ENCODE measurements around the gene CDC42EP5.

DNA sequence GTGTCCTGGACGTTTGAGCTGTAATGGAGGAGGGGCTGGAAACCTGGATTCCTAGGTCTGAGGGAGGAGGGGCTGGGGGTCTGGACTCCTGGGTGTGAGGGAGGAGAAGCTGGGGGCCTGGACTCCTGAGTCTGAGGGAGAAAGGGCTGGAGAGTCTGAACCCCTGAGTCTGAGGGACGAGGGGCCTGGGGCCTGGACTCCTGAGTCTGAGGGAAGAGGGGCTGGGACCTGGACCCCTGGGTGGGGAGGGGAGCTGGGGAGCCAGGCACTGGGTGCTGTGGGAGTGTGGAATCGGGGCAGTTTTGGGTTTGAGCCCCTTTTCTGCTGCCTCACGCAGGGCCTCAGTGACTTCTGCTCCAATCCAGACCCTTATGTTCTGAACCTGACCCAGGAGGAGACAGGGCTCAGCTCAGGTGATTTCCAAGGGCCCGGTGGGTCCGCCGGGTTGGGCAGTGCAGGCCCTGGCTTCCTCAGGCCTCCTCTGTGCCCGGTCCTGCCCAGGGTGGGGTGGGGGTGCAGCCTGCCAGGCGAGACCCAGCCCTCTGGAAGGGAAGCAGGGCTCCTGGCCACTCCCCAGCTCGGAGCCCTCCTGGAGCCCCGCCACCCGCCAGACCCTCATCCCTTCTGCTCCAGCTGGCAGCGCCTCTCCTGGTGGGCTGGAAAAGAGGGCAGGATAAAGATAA, 43.4 kb downstream of the CDC42EP5 start:
- TF ChIP-seq, protein P1, sequence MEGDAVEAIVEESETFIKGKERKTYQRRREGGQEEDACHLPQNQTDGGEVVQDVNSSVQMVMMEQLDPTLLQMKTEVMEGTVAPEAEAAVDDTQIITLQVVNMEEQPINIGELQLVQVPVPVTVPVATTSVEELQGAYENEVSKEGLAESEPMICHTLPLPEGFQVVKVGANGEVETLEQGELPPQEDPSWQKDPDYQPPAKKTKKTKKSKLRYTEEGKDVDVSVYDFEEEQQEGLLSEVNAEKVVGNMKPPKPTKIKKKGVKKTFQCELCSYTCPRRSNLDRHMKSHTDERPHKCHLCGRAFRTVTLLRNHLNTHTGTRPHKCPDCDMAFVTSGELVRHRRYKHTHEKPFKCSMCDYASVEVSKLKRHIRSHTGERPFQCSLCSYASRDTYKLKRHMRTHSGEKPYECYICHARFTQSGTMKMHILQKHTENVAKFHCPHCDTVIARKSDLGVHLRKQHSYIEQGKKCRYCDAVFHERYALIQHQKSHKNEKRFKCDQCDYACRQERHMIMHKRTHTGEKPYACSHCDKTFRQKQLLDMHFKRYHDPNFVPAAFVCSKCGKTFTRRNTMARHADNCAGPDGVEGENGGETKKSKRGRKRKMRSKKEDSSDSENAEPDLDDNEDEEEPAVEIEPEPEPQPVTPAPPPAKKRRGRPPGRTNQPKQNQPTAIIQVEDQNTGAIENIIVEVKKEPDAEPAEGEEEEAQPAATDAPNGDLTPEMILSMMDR (IDR thresholded peaks at IDR 0.05) = no peak
- no peak for TF ChIP-seq POLR2A (IDR thresholded peaks at IDR 0.05)

All from upper lobe of left lung (tissue), 4 donors.